ENCODE measurements around the gene MTG2. TPM values are rescaled to one million over a fixed set of nuclear protein-coding genes. Genes with fewer than 3 reads are reported as not detected.

MTG2 gene
- total RNA-seq, 1 donor from 2014 or later = 43.0 TPM

DNA sequence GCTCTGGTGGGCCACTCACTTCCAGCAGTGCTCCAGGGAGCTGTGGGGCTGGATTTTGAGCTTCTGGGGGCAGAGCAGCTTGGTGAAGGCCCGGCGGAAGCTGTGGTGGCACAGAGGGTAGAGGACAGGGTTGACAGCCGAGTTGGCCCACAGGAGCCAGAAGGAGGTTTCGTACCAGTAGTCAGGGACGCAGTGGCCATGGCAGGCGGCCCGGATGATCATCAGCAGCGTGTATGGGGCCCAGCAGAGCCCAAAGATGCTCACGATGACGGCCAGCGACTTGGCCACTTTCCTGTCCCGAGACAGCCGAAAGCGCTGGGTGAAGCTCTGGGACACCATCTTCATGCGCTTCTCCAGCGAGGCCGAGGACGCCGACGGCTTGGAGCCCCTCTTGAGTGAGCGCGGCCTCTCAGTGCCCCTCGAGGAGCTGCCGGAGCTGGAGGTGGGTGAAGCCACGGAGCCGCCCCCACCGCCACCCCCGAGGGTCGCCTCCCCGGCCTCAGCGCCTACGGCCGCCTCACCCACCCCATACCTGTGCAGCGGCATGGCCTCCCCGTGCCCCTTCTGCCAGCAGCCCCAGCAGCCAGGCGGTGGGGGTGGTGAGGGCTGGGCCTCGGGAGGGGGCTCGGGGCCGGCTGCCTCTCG is 33.3 kb downstream of the MTG2 start:
- Mint-ChIP-seq H3K4me1 (no peaks in the 10 kb centered on the region), H3K9me3 (no peaks in the 10 kb centered on the region), H3K4me3 (no peak overlapping the region), H3K27me3 (peaks cover 19% of the 10 kb centered on the region), H3K36me3 (ENCODE audit: low read depth) (no peaks in the 10 kb centered on the region), H3K27ac (no peak overlapping the region)
- intact Hi-C loops (cut with micrococcal nuclease) = no loop called here
- DNase-seq = no peak

DNA sequence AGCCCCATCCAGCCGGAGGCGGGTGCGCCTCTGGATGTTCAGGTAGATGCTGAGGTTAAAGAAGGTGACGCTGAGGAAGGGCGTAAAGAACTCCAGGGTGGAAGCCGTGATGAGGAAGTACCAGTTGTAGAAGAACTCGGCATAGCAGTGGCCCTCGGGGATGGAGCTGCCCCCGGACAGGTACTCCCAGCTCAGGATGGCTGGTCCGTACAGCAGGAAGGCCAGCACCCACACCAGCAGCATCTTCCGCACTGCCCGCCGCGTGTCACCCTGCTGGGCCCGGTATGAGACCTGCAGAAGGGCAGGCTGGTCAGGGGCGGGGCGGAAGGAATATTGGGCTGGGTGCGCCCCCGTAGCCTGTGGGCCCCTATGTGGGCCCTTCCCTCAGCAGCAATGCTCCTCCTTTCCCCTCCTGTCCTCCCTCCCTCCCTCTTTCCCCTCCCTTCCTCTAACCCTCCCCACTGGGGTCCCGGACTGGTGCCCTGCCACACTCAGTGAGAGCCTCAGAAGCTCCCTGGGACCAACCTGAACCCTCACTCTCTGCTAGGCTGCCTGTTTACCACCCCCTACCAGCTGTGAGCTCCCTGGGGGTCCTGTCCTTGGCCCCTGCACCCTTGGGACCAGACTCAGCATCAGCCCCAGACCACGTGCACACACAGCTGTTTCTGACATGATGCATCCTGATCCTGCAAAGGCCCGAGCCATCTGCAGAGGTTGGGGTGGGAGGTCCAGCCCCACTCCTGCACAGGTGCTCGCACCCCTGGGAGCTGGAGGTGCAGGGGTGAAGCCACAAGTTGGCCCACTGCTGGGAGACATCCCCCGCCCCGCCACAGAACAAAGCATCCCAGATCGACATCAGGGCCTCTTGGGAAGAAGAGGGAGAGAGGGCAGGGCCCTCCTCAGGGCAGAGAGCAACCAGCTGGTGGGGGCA is 34.1 kb downstream of the MTG2 start:
- peaks cover 22% of the 10 kb centered on the region for H3K27me3 Mint-ChIP-seq
- intact Hi-C loops (cut with micrococcal nuclease) = no loop called here
- H3K27ac Mint-ChIP-seq = no peak overlapping the region
- H3K36me3 Mint-ChIP-seq (ENCODE audit: low read depth) = no peaks in the 10 kb centered on the region
- H3K9me3 Mint-ChIP-seq = no peaks in the 10 kb centered on the region
- no peak for DNase-seq
- H3K4me3 Mint-ChIP-seq = no peak overlapping the region
- H3K4me1 Mint-ChIP-seq = no peaks in the 10 kb centered on the region

DNA sequence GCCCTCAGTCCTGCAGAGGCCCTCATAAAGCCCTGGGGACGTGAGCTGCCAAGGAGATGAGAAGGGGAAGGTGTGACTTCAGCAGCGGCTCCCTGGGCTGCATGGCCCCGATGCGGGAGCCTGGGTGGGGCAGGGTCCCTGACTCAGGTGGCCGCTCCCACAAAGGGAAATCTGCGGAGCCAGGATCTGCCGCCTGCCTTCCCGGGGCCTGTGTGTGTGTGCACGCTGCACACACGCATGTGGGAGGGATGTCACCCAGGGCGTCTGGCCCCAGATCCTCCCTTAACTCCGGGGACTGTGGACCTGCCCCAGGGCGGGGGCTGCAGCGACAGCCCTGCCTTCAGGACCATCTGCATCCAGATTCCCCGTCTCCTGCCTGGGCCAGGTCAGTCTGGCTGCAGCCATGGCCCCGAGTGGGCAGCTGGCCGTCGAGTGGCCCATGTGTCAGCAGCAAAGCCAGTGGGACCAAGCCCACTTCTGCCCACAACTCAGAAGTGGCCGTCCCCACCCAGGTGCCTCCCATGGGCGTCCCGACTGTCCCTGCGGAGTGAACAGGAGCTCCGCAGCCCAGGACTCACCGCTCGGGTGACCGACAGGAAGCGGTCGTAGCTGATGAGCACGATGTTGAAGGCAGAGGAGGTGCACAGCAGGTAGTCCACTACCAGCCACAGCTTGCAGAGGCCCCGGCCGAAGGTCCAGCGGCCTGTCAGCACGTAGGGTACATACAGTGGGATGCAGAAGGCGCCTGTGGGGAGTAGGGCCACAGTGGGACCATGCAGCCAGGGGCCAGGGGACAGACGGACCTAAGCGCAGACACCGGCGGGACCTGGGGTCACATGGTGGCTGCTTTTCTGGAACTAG is 35.3 kb downstream of the MTG2 start:
- H3K36me3 Mint-ChIP-seq (ENCODE audit: low read depth) = no peaks in the 10 kb centered on the region
- H3K4me1 Mint-ChIP-seq = no peaks in the 10 kb centered on the region
- H3K27ac Mint-ChIP-seq = no peak overlapping the region
- intact Hi-C loops (cut with micrococcal nuclease) = no loop called here
- no peak overlapping the region for H3K4me3 Mint-ChIP-seq
- no peak for DNase-seq
- H3K9me3 Mint-ChIP-seq = no peaks in the 10 kb centered on the region
- peaks cover 22% of the 10 kb centered on the region for H3K27me3 Mint-ChIP-seq

DNA sequence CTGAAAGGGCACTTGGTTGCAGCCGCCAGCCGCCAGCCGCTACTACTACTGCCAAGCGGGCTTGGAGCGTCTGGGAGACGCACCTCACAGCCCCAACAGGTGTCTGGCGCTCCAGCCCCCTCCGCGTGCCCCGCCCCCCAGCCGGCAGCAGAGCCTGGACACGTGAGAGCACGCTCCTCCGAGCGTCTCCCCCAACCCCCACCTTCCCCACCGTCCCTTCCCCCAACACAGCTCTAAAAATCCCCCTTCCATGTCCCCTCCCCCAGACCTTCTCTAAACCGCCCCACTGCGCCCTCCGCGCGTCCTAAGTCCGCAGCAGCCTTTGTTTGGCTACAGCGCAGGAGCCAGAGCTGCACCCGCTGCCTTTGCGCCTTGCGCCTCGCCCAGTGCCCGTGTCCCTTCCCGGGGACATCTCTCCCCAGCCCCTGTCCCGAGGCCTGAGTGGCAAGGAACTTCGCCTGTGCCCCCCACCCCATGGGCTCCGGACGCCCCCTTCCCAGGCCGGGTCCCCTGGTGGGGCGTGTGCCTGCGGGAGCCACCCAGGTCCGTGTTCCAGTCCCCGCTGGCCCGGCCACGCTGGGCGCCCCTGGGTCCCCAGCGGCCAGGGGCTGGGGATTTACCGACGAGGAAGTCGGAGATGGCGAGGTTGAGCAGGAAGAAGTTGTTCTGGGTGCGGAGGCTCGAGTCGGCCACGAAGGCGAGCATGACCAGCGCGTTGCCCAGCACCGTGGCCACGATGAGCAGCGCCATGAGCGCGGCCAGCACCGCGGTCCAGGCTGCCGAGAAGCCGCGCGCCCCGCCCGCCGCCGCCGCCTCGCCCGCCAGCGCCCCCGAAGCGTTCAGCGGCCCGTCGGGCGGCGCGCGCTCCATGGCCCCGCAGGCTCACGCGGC is 36.5 kb downstream of the MTG2 start:
- Mint-ChIP-seq H3K4me1 (no peaks in the 10 kb centered on the region), H3K36me3 (ENCODE audit: low read depth) (no peaks in the 10 kb centered on the region), H3K9me3 (no peaks in the 10 kb centered on the region), H3K27me3 (peaks cover 22% of the 10 kb centered on the region), H3K4me3 (peak overlapping the region; percentile 43), H3K27ac (no peak overlapping the region)
- DNase-seq = no peak
- intact Hi-C loops (cut with micrococcal nuclease) = no loop called here

DNA sequence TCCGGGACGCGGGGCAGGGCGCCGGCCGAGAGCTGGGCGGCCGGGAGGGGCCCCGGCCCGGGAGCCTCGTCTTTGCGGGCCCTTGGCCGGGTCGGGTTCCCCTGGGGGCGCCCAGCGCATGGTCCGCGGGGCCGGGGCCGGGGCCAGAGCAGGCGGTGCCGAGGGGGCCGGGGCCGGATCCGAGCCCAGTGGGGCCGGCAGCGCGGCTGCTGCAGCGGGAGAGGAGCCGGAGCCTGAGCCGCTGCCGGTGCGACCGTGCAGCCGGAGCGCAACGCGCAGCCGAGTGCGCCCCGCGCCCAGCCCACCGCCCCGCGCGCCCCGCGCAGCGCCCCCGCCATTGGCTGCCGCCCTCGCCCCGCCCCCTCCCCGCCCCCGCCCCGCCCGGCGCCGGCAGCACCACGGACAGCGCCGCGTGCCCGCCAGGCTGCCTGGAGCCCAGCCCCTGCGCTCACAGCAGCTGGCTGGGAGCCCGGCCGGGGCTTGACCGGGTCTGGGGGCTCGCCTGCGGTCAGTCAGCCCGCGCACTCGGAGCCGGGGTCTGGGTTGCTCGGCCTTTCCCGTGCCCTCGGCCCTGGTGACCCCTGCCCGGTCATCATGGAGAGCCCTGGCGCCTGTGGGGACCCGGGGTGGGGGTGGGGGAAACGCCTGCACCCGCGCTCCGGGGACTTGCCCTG is 37.3 kb downstream of the MTG2 start, which contains the start of gene HRH3:
Gene HRH3 (minus strand): TSS at position 287 of the 674 bp plus-strand sequence. CDS start 308 bp downstream, outside the sequence.
- H3K9me3 Mint-ChIP-seq = no peaks in the 10 kb centered on the region
- peaks cover 25% of the 10 kb centered on the region for H3K27me3 Mint-ChIP-seq
- peak within 1 kb of the TSS; percentile 43 for H3K4me3 Mint-ChIP-seq
- no peak within 1 kb of the TSS for H3K27ac Mint-ChIP-seq
- intact Hi-C loops (cut with micrococcal nuclease) = no loop called here
- no peaks in the 10 kb centered on the region for H3K36me3 Mint-ChIP-seq (ENCODE audit: low read depth)
- H3K4me1 Mint-ChIP-seq = no peaks in the 10 kb centered on the region
- DNase-seq = peak; percentile 88

DNA sequence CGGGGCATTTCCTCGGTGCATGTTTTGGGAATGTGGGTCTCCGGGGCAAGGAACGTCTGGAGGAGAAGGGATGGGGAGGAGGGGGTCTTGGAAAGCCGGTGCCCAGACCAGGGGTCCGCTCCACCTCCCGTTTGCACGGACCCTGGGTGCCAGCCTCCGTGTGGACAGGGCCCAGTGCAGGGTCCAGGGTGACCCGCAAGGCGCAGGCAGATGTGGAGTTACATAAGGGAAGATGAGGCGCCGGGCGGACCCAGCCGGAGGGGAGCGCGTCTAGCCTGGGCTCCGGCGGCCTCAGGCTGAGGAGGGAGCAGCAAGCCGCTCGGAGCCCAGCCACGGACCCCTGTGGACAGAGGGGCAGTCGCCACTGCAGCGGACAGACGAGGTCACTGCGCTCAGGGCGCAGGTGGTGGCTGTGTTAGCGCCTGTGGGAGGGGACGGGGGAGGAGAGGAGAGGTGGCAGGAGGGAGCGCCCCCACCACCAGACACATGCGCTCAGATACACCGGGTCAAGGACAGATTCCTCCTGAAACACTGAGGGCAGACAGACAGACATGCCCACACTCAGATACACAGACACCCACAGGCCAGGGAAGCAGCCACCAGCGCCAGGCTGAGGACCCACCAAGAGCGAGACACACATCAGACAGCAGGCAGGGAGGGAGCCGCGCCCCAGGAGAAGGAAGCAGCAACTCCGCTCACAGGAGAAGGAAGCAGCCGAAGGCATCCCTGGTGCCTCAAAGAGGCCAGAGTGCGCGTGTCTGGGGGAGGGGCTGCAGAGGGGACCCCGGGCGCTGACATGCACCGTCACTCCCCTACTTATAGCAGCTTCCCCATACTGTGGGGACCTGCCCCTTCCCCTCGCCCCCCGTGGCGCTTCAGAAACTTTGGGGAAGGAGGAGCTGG is 38.1 kb downstream of the MTG2 start:
- DNase-seq = no peak
- H3K36me3 Mint-ChIP-seq (ENCODE audit: low read depth) = no peaks in the 10 kb centered on the region
- peaks cover 25% of the 10 kb centered on the region for H3K27me3 Mint-ChIP-seq
- H3K4me3 Mint-ChIP-seq = no peak overlapping the region
- H3K9me3 Mint-ChIP-seq = no peaks in the 10 kb centered on the region
- intact Hi-C loops (cut with micrococcal nuclease) = no loop called here
- no peaks in the 10 kb centered on the region for H3K4me1 Mint-ChIP-seq
- H3K27ac Mint-ChIP-seq = no peak overlapping the region

DNA sequence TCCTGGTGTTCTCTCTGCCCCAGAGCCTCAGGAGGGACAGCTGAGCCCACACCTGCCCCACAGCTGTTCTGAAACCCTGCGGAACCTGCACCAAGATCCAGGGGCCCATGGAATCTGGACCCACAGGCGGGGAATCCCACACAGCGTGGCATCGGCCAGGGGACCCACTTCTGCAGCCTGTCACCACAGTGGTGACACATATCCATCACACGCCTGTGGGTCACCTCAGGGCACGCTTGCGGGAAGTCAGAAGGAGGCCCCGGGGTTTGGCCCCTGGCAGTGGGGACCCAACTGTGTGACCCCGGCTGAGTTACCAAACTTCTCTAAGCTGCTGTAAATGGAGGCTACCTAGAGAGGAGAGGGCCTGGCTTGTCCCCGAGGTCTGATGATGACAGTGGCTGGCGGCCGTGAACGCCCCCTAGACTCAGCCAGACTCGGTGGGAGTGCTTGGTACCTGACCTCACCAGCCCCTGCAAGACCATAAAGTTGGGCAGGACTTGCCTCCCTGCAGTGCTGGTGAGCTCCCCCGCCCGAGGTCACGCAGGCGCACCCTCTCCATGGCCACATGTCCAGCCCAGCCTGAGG is 39.5 kb downstream of the MTG2 start:
- H3K9me3 Mint-ChIP-seq = no peaks in the 10 kb centered on the region
- no peaks in the 10 kb centered on the region for H3K4me1 Mint-ChIP-seq
- no peak for DNase-seq
- no peaks in the 10 kb centered on the region for H3K36me3 Mint-ChIP-seq (ENCODE audit: low read depth)
- no peak overlapping the region for H3K4me3 Mint-ChIP-seq
- H3K27ac Mint-ChIP-seq = no peak overlapping the region
- intact Hi-C loops (cut with micrococcal nuclease) = no loop called here
- peaks cover 23% of the 10 kb centered on the region for H3K27me3 Mint-ChIP-seq

DNA sequence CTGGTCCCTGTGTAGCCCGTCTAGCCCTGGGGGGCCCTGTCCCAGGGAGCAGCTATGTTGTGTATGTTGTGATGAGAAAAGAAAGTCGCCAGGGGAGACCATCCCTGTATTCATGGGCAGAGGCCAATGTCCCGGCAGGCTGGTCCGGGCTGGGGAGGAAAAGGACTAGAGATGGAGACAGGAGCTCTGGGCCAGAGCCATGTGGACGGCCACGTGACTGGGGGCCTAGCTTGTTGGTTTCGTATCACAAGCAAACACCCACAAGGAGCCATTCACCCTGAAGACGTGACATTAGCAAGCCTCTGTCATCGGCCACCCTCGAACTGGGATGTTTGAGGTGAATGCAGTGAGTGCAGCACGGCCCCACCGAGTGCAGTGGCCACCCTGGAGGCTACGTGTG is 40.1 kb downstream of the MTG2 start:
- Mint-ChIP-seq H3K9me3 (no peaks in the 10 kb centered on the region), H3K4me3 (no peak overlapping the region), H3K4me1 (no peaks in the 10 kb centered on the region), H3K36me3 (ENCODE audit: low read depth) (no peaks in the 10 kb centered on the region), H3K27me3 (peaks cover 21% of the 10 kb centered on the region), H3K27ac (no peak overlapping the region)
- no peak for DNase-seq
- intact Hi-C loops (cut with micrococcal nuclease) = no loop called here

DNA sequence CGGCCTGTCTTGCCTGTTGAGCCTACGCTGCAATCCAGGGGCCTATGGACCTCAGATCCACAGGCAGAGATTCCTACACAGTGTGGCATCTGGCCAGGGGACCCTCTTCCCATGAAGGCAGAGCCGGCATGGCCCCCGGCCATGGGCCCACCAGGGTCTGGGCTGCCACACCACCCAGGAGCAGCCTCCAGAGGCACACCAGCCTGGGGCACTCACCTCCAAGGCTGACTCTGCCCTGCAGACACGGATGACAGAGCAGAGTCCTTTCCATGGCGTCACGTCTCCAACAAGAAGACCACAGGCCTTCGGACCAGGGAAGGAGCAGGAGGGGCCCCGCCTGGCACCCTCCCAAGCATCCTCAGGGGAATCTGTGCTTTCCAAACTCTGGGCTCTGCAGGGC is 40.7 kb downstream of the MTG2 start:
- Mint-ChIP-seq H3K27me3 (peaks cover 18% of the 10 kb centered on the region), H3K4me1 (no peaks in the 10 kb centered on the region)
- intact Hi-C loops (cut with micrococcal nuclease) = no loop called here

DNA sequence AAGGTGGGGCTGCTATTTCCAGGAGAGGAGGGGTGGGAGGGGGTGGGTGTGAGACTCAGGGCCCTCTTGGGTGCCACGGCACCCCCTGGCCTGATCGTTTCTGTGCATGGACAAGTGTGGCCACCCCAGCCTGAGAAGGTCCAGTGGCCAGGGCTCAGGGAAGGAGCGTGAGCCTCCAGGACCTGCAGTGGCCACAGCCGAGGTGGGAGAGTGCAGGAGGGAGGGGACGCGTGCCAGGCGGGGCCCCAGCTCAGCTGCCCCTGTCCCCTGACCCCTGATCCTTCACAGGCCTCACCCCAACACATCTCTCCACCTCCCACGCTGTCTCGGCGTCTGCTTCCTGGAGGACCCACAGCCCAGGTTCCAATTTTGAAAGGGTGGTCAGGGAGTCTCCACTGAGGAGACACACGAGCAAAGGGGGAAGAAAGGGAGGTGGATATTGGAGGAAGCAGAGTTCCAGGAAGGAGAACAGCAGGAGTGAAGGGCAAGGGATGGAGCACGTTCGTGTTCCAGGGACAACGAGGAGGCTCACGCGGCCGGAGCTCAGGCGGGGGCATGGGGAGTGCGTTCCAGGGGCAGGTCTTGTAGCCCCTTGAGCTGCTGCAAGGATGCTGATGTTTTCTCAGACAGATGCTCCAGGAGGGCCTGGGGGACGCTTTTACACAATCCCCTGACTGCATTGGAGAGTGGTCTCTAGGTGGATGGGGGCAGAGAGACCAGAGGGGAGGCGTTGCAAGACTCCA is 41.5 kb downstream of the MTG2 start:
- Mint-ChIP-seq H3K27me3 (peaks cover 12% of the 10 kb centered on the region), H3K9me3 (no peaks in the 10 kb centered on the region), H3K4me3 (no peak overlapping the region), H3K36me3 (ENCODE audit: low read depth) (no peaks in the 10 kb centered on the region), H3K27ac (no peak overlapping the region), H3K4me1 (no peaks in the 10 kb centered on the region)
- intact Hi-C loops (cut with micrococcal nuclease) = no loop called here
- no peak for DNase-seq

More for the DNA sequence above, 40.7 kb downstream of the MTG2 start:
- DNase-seq = no peak
- no peaks in the 10 kb centered on the region for H3K36me3 Mint-ChIP-seq (ENCODE audit: low read depth)
- no peaks in the 10 kb centered on the region for H3K9me3 Mint-ChIP-seq
- no peak overlapping the region for H3K27ac Mint-ChIP-seq
- H3K4me3 Mint-ChIP-seq = no peak overlapping the region

DNA sequence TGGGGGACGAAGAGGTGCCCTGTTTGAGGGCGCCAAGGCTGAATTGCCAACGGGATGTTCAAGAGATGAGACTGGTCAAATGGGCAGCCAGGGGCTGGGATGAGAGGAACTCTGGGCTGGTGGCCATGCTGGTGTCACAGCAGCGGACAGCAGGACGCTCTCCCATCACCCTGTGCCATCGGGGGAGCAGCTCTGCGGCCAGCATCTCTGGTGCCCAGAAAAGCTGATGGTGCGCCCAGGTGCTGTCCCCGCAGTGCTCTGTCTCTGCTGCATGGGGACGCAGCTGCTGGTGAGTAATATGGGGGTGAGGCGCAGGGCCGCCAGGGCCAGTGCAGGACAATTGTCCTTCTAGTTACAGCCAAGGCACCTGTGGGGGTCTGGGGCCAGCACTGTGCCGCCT is 42.2 kb downstream of the MTG2 start:
- Mint-ChIP-seq H3K36me3 (ENCODE audit: low read depth) (no peaks in the 10 kb centered on the region), H3K9me3 (no peaks in the 10 kb centered on the region), H3K27ac (no peak overlapping the region), H3K27me3 (peaks cover 11% of the 10 kb centered on the region), H3K4me3 (no peak overlapping the region), H3K4me1 (no peaks in the 10 kb centered on the region)
- intact Hi-C loops (cut with micrococcal nuclease) = no loop called here
- DNase-seq = no peak
